ENCODE measurements around the gene MAMLD1.

Gene MAMLD1

GRCh38 chrX:150482537-150483206, 119.6 kb downstream of the MAMLD1 start:
- in situ Hi-C loops (cut with HindIII; ENCODE audit: low pct_unique_long_range_greater_than_20kb, low sequenced_read_pairs), result no loop called here
- TF ChIP-seq JUND (IDR thresholded peaks at IDR 0.05; ENCODE audit: low read depth), result no peak
- DNase-seq (ENCODE audit: low read depth in 1 of 2, low spot score in 1 of 2), result no peak

GRCh38 chrX:150483356-150483985, 120.4 kb downstream of the MAMLD1 start:
- in situ Hi-C loops (cut with HindIII; ENCODE audit: low pct_unique_long_range_greater_than_20kb, low sequenced_read_pairs), result no loop called here
- TF ChIP-seq JUND (IDR thresholded peaks at IDR 0.05; ENCODE audit: low read depth), result no peak
- DNase-seq (ENCODE audit: low read depth in 1 of 2, low spot score in 1 of 2), result no peak

GRCh38 chrX:150486011-150486410, 122.9 kb downstream of the MAMLD1 start:
- TF ChIP-seq JUND (IDR thresholded peaks at IDR 0.05; ENCODE audit: low read depth), result no peak
- in situ Hi-C loops (cut with HindIII; ENCODE audit: low pct_unique_long_range_greater_than_20kb, low sequenced_read_pairs), result no loop called here
- peak; percentile 5 to 57 for DNase-seq (ENCODE audit: low read depth in 1 of 2, low spot score in 1 of 2)

- TF ChIP-seq JUND (IDR thresholded peaks at IDR 0.05; ENCODE audit: low read depth), result no peak
- no peak for DNase-seq (ENCODE audit: low read depth in 1 of 2, low spot score in 1 of 2)
- in situ Hi-C loops (cut with HindIII; ENCODE audit: low pct_unique_long_range_greater_than_20kb, low sequenced_read_pairs), result no loop called here
Observed at GRCh38 chrX:150487369-150488094, 124.4 kb downstream of the MAMLD1 start.

GRCh38 chrX:150489359-150490015, 126.4 kb downstream of the MAMLD1 start:
- TF ChIP-seq JUND (IDR thresholded peaks at IDR 0.05; ENCODE audit: low read depth), result no peak
- in situ Hi-C loops (cut with HindIII; ENCODE audit: low pct_unique_long_range_greater_than_20kb, low sequenced_read_pairs), result no loop called here
- no peak for DNase-seq (ENCODE audit: low read depth in 1 of 2, low spot score in 1 of 2)

- in situ Hi-C loops (cut with HindIII; ENCODE audit: low pct_unique_long_range_greater_than_20kb, low sequenced_read_pairs), result no loop called here
- no peak for TF ChIP-seq JUND (IDR thresholded peaks at IDR 0.05; ENCODE audit: low read depth)
- DNase-seq (ENCODE audit: low read depth in 1 of 2, low spot score in 1 of 2), result no peak
Observed at GRCh38 chrX:150495496-150495895, 132.4 kb downstream of the MAMLD1 start.

- in situ Hi-C loops (cut with HindIII; ENCODE audit: low pct_unique_long_range_greater_than_20kb, low sequenced_read_pairs), result no loop called here
- no peak for DNase-seq (ENCODE audit: low read depth in 1 of 2, low spot score in 1 of 2)
- TF ChIP-seq JUND (IDR thresholded peaks at IDR 0.05; ENCODE audit: low read depth), result no peak
Observed at GRCh38 chrX:150499240-150499639, 136.1 kb downstream of the MAMLD1 start.

GRCh38 chrX:150502091-150502490, 139.0 kb downstream of the MAMLD1 start:
- no peak for DNase-seq (ENCODE audit: low read depth in 1 of 2, low spot score in 1 of 2)
- TF ChIP-seq JUND (IDR thresholded peaks at IDR 0.05; ENCODE audit: low read depth), result no peak
- in situ Hi-C loops (cut with HindIII; ENCODE audit: low pct_unique_long_range_greater_than_20kb, low sequenced_read_pairs), result no loop called here

GRCh38 chrX:150502979-150503897, 140.1 kb downstream of the MAMLD1 start:
- in situ Hi-C loops (cut with HindIII; ENCODE audit: low pct_unique_long_range_greater_than_20kb, low sequenced_read_pairs), result no loop called here
- no peak for TF ChIP-seq JUND (IDR thresholded peaks at IDR 0.05; ENCODE audit: low read depth)
- no peak for DNase-seq (ENCODE audit: low read depth in 1 of 2, low spot score in 1 of 2)

- no peak for DNase-seq (ENCODE audit: low read depth in 1 of 2, low spot score in 1 of 2)
- in situ Hi-C loops (cut with HindIII; ENCODE audit: low pct_unique_long_range_greater_than_20kb, low sequenced_read_pairs), result no loop called here
- TF ChIP-seq JUND (IDR thresholded peaks at IDR 0.05; ENCODE audit: low read depth), result no peak
Observed at GRCh38 chrX:150503898-150504219, 140.7 kb downstream of the MAMLD1 start.

GRCh38 chrX:150504397-150505182, 141.5 kb downstream of the MAMLD1 start:
- in situ Hi-C loops (cut with HindIII; ENCODE audit: low pct_unique_long_range_greater_than_20kb, low sequenced_read_pairs), result no loop called here
- no peak for DNase-seq (ENCODE audit: low read depth in 1 of 2, low spot score in 1 of 2)
- TF ChIP-seq JUND (IDR thresholded peaks at IDR 0.05; ENCODE audit: low read depth), result no peak
